PFSK-1 (cell line): ENCODE data around the gene SGCA.

Experiments
- FOXP2 ChIP-seq: optimal IDR thresholded peaks from 2 replicates; pipeline ENCODE3; 2011; ENCODE audit warnings: borderline replicate concordance, control low read depth, inconsistent platforms; ENCODE audit not compliant: insufficient read depth; ENCODE audit errors: extremely low read length, extremely low read depth
- POLR2AphosphoS5 ChIP-seq: IDR thresholded peaks from 2 replicates; pipeline ENCODE4 v1.6.1; 2012; ENCODE audit warnings: low read depth, mild to moderate bottlenecking, control low read depth, low read length, moderate library complexity
- REST ChIP-seq, 2 experiments: IDR thresholded peaks; 2 replicates each; pipeline versions ENCODE4 v1.6.1 to v1.8.0; 2011 to 2012; ENCODE audit warnings: low read depth in 2 of 2, low read length in 2 of 2, control low read depth in 1 of 2, inconsistent platforms in 1 of 2, mild to moderate bottlenecking in 1 of 2, moderate library complexity in 1 of 2; ENCODE audit not compliant: insufficient read depth in 1 of 2
- TAF1 ChIP-seq: IDR thresholded peaks from 2 replicates; pipeline ENCODE4 v1.6.1; 2012; ENCODE audit warnings: low read length, control low read depth, borderline replicate concordance; ENCODE audit not compliant: insufficient read depth

DNA sequence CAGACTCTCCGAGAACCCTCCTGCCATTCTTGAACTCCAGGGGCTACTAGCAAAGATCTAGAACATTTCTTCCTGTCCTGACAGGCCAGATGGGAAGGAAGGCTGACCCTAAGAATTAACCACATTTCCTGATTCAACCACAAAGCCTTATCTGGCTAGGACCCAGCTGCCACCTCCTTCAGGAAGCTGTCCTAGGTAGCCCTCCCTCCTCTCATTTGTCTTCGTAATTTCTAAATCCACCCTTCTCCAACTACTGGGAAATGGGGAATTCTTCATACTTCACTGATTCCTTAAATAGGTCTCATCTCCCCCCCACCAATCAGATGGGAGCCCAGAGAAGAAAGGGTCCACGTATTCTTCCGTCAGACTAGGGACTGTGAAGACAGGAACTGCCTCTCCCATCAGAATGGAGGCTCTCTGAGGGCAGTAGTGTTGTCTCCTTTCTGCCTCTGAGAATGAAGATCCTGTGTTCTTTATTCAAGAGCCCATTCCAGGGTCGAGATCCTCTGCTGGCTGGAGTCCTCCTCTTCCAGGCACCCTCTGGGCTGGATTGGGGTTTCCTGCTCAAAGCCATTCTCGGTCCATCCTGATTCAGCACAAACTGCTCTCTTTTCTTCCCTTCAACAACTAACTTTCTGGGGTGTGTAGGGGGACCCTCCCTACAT lies 38.0 kb upstream of the SGCA start:
- TF ChIP-seq REST (IDR thresholded peaks at IDR 0.05; ENCODE audit: insufficient read depth in 1 of 2, low read depth in 2 of 2, low read length in 2 of 2) (no peak), FOXP2 (no peak), TAF1 (no peak), POLR2AphosphoS5 (no peak)
